Tibial artery (tissue), 4 donors: Measurements from ENCODE around the gene SIRPA.
A peak's percentile ranks its signal among the peaks of the same experiment; 100 is the strongest.

Experiments used
- DNase-seq, 2 donors: peaks; one replicate each; pipeline ENCODE4 v3.0.0-alpha.2; 2019
- H3K27ac ChIP-seq, 2 donors: fragments of 200-600 bp; sonication (generic) in 1 of 2; 1 replicate in 1 of 2; 2 replicates in 1 of 2; pipeline ENCODE4 v1.5.1; 2018 to 2019; ENCODE audit warnings: mild to moderate bottlenecking in 1 of 2
- H3K27me3 ChIP-seq, 2 donors: fragments of 200-600 bp; sonication (generic) in 1 of 2; one replicate each; pipeline versions ENCODE4 v1.5.1 to v1.6.0; 2016 to 2019
- H3K36me3 ChIP-seq, 3 donors: fragments of 200-600 bp; sonication (generic) in 2 of 3; one replicate each; pipeline ENCODE4 v1.5.1; 2016 to 2019; ENCODE audit warnings: mild to moderate bottlenecking in 2 of 3
- H3K4me1 ChIP-seq, 4 donors: fragments of 200-600 bp; sonication (generic) in 2 of 4; 1 replicate in 3 of 4; 2 replicates in 1 of 4; pipeline ENCODE4 v1.5.1; 2016 to 2019
- H3K4me3 ChIP-seq, 2 donors: fragments of 200-600 bp; sonication (generic) in 1 of 2; 1 replicate in 1 of 2; 2 replicates in 1 of 2; pipeline ENCODE4 v1.5.1; 2018 to 2019; ENCODE audit warnings: mild to moderate bottlenecking in 2 of 2
- H3K9me3 ChIP-seq, 3 donors: fragments of 200-600 bp; sonication (generic) in 1 of 3; one replicate each; pipeline ENCODE4 v1.5.1; 2016 to 2019
- CTCF ChIP-seq, 2 experiments: fragments of 200-600 bp in 1 of 2; fragments of 450-650 bp in 1 of 2; IDR thresholded peaks; one replicate each; pipeline ENCODE4 v1.5.1; 2017 to 2019; ENCODE audit warnings: antibody characterized with exemption in 2 of 2, mild to moderate bottlenecking in 1 of 2, moderate library complexity in 1 of 2
- intact Hi-C: fragments of 100-400 bp; cut with DNase I; formaldehyde crosslinking; loops from one replicate; pipeline ENCODE4 v1.15.0; 2023; ENCODE audit warnings: low total_unique reads

The SIRPA gene

GRCh38 chr20:1945660-1946059, 50.5 kb downstream of the SIRPA start:
- H3K27ac ChIP-seq: no peak overlapping the region
- no peaks in the 10 kb centered on the region for H3K9me3 ChIP-seq
- no peak overlapping the region for H3K4me3 ChIP-seq
- TF ChIP-seq CTCF (IDR thresholded peaks at IDR 0.05): no peak
- intact Hi-C loops: no loop called here
- no peak for DNase-seq
- H3K36me3 ChIP-seq: no peaks in the 10 kb centered on the region
- H3K4me1 ChIP-seq: peaks cover 0 to 36% (median 14%) of the 10 kb centered on the region in 4 donors
- peaks cover 0 to 19% of the 10 kb centered on the region in 2 donors for H3K27me3 ChIP-seq

GRCh38 chr20:1946442-1946761, 51.2 kb downstream of the SIRPA start:
- Histone ChIP-seq H3K27me3 (peaks cover 0 to 19% of the 10 kb centered on the region in 2 donors), H3K27ac (no peak overlapping the region), H3K9me3 (no peaks in the 10 kb centered on the region), H3K4me3 (peak overlapping the region; percentile 28 to 40), H3K36me3 (no peaks in the 10 kb centered on the region), H3K4me1 (peaks cover 0 to 33% (median 12%) of the 10 kb centered on the region in 4 donors)
- TF ChIP-seq CTCF (IDR thresholded peaks at IDR 0.05): no peak
- no peak for DNase-seq
- intact Hi-C loops: no loop called here

- Histone ChIP-seq H3K9me3 (no peaks in the 10 kb centered on the region), H3K4me3 (peak overlapping the region; percentile 28 to 40), H3K36me3 (no peaks in the 10 kb centered on the region), H3K4me1 (peaks cover 0 to 30% (median 12%) of the 10 kb centered on the region in 4 donors), H3K27me3 (peaks cover 0 to 19% of the 10 kb centered on the region in 2 donors), H3K27ac (no peak overlapping the region)
- intact Hi-C loops: no loop called here
- peak in 1 of 2 donors; percentile 37 for DNase-seq
- TF ChIP-seq CTCF (IDR thresholded peaks at IDR 0.05): no peak
Measured at GRCh38 chr20:1946762-1947534, 51.7 kb downstream of the SIRPA start.

- Histone ChIP-seq H3K36me3 (no peaks in the 10 kb centered on the region), H3K4me3 (peak overlapping the region; percentile 28 to 40), H3K27ac (no peak overlapping the region), H3K9me3 (no peaks in the 10 kb centered on the region), H3K27me3 (peaks cover 0 to 20% of the 10 kb centered on the region in 2 donors), H3K4me1 (peaks cover 0 to 30% (median 12%) of the 10 kb centered on the region in 4 donors)
- TF ChIP-seq CTCF (IDR thresholded peaks at IDR 0.05): no peak
- no peak for DNase-seq
- intact Hi-C loops: no loop called here
Measured at GRCh38 chr20:1947535-1947846, 52.3 kb downstream of the SIRPA start.

GRCh38 chr20:1949347-1950100, 54.3 kb downstream of the SIRPA start:
- TF ChIP-seq CTCF (IDR thresholded peaks at IDR 0.05): no peak
- H3K4me1 ChIP-seq: peaks cover 0 to 25% (median 8%) of the 10 kb centered on the region in 4 donors
- intact Hi-C loops: no loop called here

More at GRCh38 chr20:1949347-1950100, 54.3 kb downstream of the SIRPA start:
- Histone ChIP-seq H3K27me3 (peaks cover 0 to 21% of the 10 kb centered on the region in 2 donors), H3K4me3 (no peak overlapping the region), H3K27ac (no peak overlapping the region), H3K36me3 (no peaks in the 10 kb centered on the region), H3K9me3 (no peaks in the 10 kb centered on the region)
- no peak for DNase-seq
